Activated CD8-positive, alpha-beta memory T cell treated with anti-CD3 and anti-CD28 coated beads, Interleukin-2, amount 50 U/mL, for 1 hour (primary cell): Measurements from ENCODE around the gene TOX2.

ENCODE experiments used
- DNase-seq: peaks from one replicate; pipeline ENCODE4 v3.0.0-alpha.2; 2020; ENCODE audit errors: extremely low read depth

TOX2 gene

DNA sequence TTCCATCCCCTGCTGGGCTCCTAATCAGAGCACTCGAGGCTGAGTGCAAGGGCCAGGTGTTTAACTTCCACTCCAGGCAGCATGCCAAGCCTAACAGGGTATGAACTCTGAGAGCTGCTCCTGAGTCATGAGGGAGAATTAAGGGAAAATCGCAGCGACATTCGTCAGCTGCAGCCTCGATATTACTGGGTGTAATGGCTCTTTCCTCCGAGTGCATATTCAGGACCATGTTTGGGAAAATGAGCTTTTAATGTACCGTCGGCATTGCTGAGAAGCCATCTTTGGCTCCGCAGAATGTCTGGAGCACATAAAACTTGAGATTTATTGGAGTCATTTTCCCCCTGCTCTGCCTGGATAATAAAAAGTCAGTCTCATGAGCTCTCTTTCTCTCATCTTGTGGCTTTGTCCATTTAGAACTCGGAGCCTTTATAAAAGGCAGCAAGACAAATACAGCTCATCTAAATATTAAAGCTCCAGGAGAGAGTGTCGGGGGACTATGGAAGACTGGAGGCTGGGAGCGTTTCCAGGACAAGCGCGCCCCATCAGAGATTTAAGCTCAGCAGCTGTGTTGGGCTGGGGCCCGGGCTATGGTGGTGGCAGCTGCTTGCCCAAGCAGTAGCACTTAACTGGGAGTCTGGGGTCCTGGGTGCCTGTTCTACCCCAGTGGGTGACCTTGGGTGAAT is 103.7 kb downstream of the TOX2 start:
- DNase-seq, result no peak

GRCh38 chr20:44018942-44019637 is 104.4 kb downstream of the TOX2 start:
- DNase-seq, result no peak

DNA sequence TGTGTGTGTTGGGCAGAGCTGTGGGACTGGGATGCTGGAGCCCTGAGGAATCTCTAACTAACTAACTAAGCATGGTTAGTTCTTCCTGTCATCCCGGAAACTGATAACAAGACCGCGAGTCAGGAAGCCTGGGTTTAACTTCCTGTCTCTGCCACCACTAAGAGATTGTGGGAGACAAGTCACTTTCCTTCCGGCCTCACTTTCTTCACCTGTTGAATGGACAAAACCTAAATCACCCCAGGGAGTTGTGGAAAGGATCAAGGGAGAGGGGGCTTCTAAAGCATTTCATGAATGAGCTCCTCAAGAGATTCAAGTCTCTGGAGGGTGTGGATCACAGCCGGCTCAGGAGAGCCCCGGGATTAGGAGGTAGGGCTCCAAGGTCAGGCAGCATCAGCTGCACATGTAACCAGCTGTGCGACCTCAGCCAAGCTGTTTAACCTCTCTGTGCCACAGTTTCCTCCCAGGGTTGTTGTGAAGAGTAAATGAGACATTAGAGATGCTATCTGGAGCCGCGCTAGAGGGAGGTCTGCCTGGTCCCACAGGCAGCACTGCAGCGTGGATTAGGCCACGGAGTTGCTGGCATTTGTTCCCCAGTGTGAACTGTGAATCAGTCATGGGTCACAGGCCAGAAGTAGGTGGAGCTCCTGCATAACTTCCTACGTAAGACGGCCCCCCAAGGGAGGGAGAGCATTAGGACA is 105.1 kb downstream of the TOX2 start:
- no peak for DNase-seq

- no peak for DNase-seq
Observed at GRCh38 chr20:44020406-44021148, 105.9 kb downstream of the TOX2 start.

GRCh38 chr20:44021186-44021585 is 106.5 kb downstream of the TOX2 start:
- no peak for DNase-seq

GRCh38 chr20:44021900-44022299 is 107.2 kb downstream of the TOX2 start:
- DNase-seq, result no peak

GRCh38 chr20:44022464-44022863 is 107.8 kb downstream of the TOX2 start:
- DNase-seq, result no peak

DNA sequence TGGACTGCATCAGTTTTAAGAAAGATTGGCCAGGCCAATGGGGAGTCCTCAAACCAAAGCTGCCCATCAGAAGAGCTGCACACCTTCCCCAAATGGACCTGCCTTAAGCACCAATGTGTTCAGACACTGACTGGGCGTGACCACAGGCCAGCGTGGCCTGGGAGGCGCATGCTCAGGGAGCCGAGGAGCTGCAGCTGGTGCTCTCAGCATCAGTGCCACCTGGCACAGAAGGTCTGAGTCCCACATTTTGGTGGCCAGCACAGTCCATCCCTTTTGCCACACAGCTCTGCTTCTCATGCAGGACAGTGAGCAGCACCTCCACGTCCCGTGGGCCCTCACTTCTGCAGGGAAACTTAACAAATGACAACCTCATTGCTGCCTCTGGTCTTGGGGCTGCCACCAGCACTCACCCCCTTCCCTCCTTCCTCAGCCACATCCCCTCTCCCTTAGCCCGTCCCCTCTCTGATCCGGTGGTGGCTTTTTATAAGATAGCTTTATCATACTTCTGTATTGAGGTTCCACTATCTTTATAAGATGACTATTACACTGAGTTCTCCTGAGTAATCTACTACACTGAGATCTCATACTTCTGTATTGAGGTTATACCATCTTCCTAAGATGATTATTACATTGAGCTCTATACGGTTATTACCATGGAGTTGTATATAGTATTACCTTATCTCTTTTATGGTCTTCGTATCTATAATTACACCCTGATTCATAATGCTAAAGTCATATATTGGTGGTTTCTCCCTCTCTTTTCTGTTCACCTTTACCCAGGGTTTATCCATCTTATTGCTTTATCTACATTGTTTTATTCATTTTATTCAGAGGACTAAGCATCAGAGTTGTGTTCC is 109.1 kb downstream of the TOX2 start:
- no peak for DNase-seq

- no peak for DNase-seq
Observed at GRCh38 chr20:44024820-44025580, 110.3 kb downstream of the TOX2 start.

- DNase-seq, result no peak
Observed at GRCh38 chr20:44025756-44026155, 111.1 kb downstream of the TOX2 start.

GRCh38 chr20:44026647-44027342 is 112.1 kb downstream of the TOX2 start:
- no peak for DNase-seq

DNA sequence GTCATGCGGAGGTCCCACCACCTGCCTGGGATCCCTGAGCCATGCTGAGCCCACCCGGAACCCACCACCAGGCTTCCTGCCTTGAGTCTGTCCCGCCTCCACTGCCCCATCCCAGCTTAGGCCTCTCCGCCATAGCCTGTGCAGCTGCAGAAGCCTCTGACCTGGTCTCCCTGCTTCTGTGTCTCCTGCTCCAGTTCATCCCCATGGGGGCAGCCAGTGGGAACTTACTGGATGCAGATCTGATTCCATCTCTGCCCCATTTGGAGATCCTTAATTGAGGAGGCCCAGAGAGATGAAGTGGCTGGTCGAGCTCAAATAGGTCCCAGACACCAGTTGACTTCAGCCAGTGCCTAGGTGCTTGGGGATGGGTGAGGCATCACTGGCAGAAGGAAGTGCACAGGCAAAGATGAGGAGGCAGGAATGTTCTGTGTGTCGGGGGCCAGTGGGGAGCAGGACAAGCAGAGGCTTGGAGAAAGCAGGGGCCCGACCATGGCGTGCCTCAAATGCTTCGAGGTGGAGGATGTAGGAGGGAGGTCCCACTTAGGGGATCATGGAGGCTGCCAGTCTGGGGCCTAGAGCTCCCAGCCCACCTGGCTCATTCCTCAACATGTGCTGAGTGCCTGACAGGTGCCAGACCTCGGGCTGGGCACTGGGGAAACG is 112.8 kb downstream of the TOX2 start:
- DNase-seq, result no peak

DNA sequence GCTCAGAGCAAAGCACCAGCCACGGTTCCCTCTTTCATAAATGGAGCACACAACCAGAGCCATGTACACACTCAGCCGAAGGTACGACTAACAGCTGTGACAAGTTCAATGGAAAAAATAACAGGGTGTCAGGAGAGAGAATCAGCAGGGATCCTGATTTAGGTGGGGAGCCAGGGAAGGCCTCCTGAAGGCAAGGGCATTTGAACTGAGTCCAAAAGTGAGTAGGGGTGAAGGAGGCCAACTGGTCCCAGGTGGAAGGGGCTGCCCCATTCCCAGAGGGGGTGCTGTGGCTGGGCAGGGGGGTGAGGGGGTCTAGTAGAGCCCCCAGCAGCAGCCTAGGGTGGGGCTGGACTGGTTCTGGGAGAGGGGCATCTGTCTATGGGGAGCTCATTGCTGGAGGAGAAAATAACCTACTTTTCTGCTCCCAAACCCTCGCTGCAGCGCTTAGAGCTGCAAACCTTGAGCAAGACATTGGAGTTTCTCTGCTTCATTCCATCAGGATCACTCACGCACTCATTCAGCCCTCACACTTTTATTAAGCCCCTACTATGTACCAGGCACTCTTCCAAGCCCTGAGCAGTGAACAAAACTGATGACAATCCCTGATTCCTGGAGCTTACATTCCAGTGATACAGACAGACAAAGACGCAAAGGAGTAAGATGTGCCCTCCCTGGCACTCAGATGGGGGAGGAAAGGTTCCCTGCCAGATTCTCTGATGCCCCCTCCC is 113.5 kb downstream of the TOX2 start:
- no peak for DNase-seq

DNA sequence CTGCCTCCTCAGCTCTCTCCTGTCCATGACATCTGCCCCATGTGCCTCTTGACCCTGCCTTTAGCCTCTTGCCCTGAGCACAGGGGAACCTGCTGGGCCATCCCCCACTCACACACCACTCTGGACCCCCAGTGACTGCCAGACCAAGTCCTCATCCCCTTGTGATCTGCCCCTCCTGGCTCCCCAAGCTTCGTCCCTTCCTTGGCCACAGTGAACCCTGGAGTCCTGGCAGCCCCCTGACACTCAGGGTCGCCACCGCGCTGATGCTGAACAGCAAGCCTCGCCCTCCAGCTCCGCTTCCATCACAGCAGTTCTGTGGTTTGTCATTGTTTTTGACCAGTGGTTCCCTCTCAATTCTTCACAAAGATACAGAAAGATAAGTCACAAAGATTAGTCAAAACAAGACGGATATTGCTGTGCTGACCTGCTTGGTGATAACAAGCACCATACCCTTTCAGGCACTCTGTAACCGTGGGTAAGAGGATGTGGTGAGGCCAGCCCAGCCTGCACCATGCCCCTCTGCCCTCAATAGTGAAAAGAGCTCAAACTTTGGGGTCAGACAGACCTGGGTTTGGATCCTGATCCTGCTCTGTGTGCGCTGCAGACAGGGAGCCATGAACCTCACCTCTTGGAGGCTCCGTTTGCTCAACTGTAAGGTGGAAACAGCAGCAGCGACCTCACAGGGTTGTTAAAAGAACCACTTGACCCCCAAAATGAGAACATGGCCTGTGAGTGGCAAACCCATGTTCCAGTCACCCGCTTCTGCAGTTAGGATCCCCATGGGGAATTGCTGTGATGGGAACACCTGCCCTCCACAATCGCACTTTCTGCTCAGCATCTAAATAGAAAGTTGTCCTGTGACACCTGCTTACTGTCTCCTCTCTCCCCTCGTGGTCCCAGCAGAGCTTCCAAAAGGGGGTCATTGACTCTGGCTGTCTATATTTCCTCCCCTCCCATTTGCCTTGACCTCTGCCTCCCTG is 114.5 kb downstream of the TOX2 start:
- no peak for DNase-seq

DNA sequence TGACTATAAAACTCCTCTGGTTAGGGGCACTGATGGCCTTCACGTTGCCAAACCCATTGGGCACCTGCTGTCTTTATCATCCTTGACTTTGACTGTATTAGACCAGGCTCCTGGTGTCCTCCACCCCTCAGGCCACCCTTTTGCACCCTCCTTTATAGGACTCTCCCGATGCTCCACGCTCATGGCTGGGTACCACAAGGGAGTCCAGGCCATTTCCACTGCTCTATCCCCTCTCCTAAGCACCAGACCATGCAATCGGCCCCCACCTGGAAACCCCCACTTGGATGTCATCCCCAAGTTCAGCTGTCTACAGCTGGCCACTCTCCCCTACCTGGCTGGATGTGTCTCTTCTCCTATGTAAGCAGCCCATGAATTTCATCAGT is 115.2 kb downstream of the TOX2 start:
- no peak for DNase-seq

GRCh38 chr20:44030394-44030793 is 115.7 kb downstream of the TOX2 start:
- DNase-seq, result no peak

- no peak for DNase-seq
Observed at GRCh38 chr20:44031001-44031574, 116.4 kb downstream of the TOX2 start.
